Measurements from ENCODE around the gene TARDBP. TPM values are rescaled to one million over a fixed set of nuclear protein-coding genes. Genes with fewer than 3 reads are reported as not detected.

TARDBP gene
- polyA plus RNA-seq, 1 experiment: 55.5 TPM

DNA sequence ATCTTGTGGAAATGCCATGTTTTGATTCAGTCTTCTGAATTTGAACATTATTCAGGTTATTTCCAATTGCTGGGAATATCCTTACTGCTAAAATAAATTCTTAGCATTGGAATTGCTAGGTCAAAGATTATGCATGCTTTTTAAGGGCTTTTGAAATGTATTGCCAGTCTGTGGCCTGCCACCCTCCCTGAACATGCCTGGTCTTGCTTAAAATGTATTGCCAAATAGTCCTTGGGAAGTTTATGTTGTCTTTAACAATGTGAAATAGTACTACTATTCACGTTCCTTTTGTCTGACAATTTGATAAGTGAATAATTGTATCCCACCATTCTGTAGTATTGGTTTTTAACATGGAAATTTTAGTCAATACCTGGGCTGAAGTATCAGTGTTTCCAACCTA, 13.6 kb downstream of the TARDBP start:
- TF ChIP-seq, protein P1, sequence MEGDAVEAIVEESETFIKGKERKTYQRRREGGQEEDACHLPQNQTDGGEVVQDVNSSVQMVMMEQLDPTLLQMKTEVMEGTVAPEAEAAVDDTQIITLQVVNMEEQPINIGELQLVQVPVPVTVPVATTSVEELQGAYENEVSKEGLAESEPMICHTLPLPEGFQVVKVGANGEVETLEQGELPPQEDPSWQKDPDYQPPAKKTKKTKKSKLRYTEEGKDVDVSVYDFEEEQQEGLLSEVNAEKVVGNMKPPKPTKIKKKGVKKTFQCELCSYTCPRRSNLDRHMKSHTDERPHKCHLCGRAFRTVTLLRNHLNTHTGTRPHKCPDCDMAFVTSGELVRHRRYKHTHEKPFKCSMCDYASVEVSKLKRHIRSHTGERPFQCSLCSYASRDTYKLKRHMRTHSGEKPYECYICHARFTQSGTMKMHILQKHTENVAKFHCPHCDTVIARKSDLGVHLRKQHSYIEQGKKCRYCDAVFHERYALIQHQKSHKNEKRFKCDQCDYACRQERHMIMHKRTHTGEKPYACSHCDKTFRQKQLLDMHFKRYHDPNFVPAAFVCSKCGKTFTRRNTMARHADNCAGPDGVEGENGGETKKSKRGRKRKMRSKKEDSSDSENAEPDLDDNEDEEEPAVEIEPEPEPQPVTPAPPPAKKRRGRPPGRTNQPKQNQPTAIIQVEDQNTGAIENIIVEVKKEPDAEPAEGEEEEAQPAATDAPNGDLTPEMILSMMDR (IDR thresholded peaks at IDR 0.05; ENCODE audit: insufficient read depth, low read depth, low read length): no peak
- POLR2A ChIA-PET: no interaction called here
- no peak overlapping the region for H3K4me3 ChIP-seq (ENCODE audit: low read depth, low read length)
- CTCF ChIA-PET: interaction anchor here (1.7 kb wide), 1 partner anchor 12 kb away, joined by 5 read pairs; no protein-coding TSS in a partner anchor
- DNase-seq (ENCODE audit: low read depth): no peak
- H3K27me3 ChIP-seq (ENCODE audit: control insufficient read depth, insufficient read depth, low read length): no peaks in the 10 kb centered on the region
- peaks cover 9% of the 10 kb centered on the region for H3K36me3 ChIP-seq (ENCODE audit: control insufficient read depth, insufficient read depth, low read length)

DNA sequence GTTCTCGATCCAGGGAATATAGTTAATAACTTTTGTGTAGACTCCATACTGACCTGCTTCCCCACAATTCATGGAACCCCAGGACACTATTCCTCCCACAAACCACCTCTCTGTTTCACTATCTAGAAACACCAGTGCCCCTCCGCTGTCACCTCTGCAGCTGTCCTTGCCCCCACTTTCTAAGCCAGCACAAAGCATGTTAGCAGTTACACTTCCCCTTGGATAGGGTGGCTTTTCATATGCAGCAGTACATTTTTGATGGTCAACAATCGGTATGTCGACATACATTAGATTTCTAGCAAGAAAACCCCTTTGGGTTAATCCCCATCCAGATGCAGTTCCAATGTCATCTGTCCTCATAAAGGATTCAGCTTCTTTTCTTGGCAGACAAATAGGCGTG, 14.4 kb downstream of the TARDBP start:
- TF ChIP-seq, protein P1 (IDR thresholded peaks at IDR 0.05; ENCODE audit: insufficient read depth, low read depth, low read length): no peak
- Histone ChIP-seq H3K4me3 (ENCODE audit: low read depth, low read length) (no peak overlapping the region), H3K27me3 (ENCODE audit: control insufficient read depth, insufficient read depth, low read length) (no peaks in the 10 kb centered on the region), H3K36me3 (ENCODE audit: control insufficient read depth, insufficient read depth, low read length) (peaks cover 5% of the 10 kb centered on the region)
- ChIA-PET CTCF (interaction anchor here (1.4 kb wide), 1 partner anchor 11 kb away, joined by 11 read pairs; no protein-coding TSS in a partner anchor), POLR2A (no interaction called here)
- DNase-seq (ENCODE audit: low read depth): no peak

DNA sequence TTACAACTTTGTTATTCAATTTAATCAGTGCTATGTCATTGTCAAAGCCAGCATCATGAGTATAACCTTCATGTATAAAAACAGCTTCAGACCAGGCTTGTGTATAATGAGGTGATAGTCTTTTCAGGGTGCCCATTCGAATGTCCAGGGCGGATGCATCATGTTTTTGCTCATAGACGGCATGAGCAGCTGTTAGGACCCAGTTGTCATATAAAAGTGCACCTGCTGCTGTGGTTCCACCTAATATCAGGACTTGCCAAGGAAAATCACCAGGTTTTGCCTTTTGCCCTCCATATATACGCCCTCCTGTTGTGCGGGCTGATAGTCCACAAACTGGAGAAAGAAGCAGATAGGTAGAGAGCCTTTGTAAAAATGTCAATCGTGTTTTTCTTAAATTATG, 14.9 kb downstream of the TARDBP start:
- DNase-seq (ENCODE audit: low read depth): no peak
- no peak overlapping the region for H3K4me3 ChIP-seq (ENCODE audit: low read depth, low read length)
- H3K36me3 ChIP-seq (ENCODE audit: control insufficient read depth, insufficient read depth, low read length): peaks cover 3% of the 10 kb centered on the region
- H3K27me3 ChIP-seq (ENCODE audit: control insufficient read depth, insufficient read depth, low read length): no peaks in the 10 kb centered on the region
- TF ChIP-seq, protein P1 (IDR thresholded peaks at IDR 0.05; ENCODE audit: insufficient read depth, low read depth, low read length): no peak
- ChIA-PET CTCF (interaction anchor here (0.6 to 1.4 kb wide), 2 partner anchors 10 to 618 kb away, joined by 3 to 11 read pairs; no protein-coding TSS in a partner anchor), POLR2A (no interaction called here)

DNA sequence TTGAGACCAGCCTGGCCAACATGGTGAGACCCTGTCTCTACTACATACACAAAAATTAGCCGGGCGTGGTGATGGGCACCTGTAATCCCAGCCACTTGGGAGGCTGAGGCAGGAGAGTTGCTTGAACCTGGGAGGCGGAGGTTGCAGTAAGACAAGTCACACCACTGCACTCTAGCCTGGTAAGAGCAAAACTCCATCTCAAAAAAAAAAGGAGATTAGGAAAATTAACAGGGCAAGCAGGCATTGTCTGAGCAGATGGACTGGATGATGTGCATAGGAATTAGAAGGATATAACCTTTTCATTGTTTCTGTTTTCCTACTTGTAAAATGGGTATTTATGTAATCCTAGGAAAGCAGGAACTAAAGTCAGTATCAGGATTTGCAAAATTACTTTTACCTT, 15.6 kb downstream of the TARDBP start:
- TF ChIP-seq, protein P1 (IDR thresholded peaks at IDR 0.05; ENCODE audit: insufficient read depth, low read depth, low read length): no peak
- no peak overlapping the region for H3K4me3 ChIP-seq (ENCODE audit: low read depth, low read length)
- H3K36me3 ChIP-seq (ENCODE audit: control insufficient read depth, insufficient read depth, low read length): peaks cover 3% of the 10 kb centered on the region; the same call in 1 of the 2 replicates
- H3K27me3 ChIP-seq (ENCODE audit: control insufficient read depth, insufficient read depth, low read length): no peaks in the 10 kb centered on the region
- DNase-seq (ENCODE audit: low read depth): no peak
- ChIA-PET CTCF (no interaction called here), POLR2A (no interaction called here)

DNA sequence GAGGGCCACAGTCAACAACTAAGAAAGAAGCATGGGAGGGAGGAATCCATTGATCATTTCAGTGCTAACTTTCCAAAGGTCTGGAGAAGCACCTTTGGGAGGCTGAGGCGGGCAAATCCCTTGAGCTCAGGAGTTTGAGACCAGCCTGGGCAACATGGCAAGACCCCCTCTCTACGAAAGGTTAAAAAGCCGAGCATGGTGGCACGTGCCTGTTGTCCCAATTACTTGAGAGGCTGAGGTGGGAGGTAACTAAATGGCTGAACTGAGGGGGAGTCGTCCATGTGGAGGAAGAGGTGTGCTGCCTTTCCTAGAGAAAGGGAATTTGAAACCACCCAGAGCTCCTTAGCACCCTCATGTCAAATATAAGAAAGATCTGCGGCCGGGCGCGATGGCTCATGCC, 18.4 kb downstream of the TARDBP start:
- CTCF ChIA-PET: interaction anchor here (0.9 to 1.9 kb wide), 2 partner anchors 47 to 211 kb away, joined by 3 to 4 read pairs; no protein-coding TSS in a partner anchor

More for the DNA sequence above, 18.4 kb downstream of the TARDBP start:
- no peak overlapping the region for H3K4me3 ChIP-seq (ENCODE audit: low read depth, low read length)
- POLR2A ChIA-PET: no interaction called here
- H3K36me3 ChIP-seq (ENCODE audit: control insufficient read depth, insufficient read depth, low read length): peaks cover 2% of the 10 kb centered on the region; the same call in 1 of the 2 replicates
- H3K27me3 ChIP-seq (ENCODE audit: control insufficient read depth, insufficient read depth, low read length): no peaks in the 10 kb centered on the region; the same call in 1 of the 2 replicates
- TF ChIP-seq, protein P1 (IDR thresholded peaks at IDR 0.05; ENCODE audit: insufficient read depth, low read depth, low read length): no peak
- DNase-seq (ENCODE audit: low read depth): no peak
